HG02973 (cell line): ENCODE results near the gene SLIT1.

ENCODE experiments used
- ATAC-seq: cut with Tn5 transposase; IDR thresholded peaks from one replicate; pipeline ENCODE4 v1.9.1; 2021; ENCODE audit warnings: moderate library complexity; ENCODE audit not compliant: unreplicated experiment

The SLIT1 gene

DNA sequence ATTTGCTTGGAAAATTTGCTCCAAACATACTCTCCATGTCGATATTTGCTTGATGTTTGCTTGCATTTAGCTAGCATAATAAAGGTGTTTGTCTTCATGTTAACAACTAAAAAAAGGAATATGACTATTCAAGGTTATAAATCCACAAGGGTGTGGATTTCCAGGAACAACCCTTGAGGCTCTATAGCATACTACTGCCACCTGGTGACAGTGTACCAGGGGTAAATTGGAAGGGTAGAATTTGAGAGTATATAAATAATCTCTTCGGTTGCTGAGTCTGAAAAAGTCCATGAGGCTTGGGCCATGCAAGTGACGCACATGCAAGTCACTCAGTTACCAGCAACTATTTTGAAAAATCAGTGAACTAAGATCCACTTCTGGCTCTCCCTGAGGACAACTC is 68.4 kb downstream of the SLIT1 start:
- ATAC-seq = no peak

DNA sequence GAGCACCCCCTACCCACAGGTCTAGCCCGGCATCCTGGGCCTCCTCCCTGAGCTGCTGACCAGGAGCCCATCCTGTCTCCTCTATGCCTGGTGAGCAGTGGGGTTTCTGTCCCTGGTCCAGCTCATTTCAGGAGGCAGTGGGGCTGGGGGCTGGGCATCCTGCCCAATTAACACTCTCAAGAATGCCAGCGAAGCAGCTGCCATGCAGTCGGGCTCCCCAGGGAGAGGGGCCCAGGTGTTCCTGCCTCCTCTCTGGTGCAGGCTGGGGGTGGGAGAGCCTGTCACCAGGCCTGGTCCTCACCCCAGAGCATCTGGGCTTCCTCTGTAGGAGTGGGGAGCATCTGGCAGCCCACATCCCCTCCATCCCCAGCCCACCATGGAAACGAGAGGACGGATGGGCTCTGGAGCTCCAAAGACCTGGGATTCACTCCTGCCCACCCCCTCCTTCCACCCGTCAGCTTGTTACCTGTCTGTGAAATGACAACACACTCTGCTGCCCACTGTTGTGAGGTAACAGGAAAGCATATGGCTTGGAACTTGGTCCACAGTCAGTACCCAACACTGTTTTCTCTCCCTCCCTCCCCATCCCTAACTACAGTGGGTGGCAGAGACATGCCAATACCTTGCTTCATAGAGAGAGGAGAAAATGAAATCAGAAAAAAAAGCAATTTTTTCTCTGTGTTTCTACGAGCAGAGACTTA is 69.1 kb downstream of the SLIT1 start:
- no peak for ATAC-seq

DNA sequence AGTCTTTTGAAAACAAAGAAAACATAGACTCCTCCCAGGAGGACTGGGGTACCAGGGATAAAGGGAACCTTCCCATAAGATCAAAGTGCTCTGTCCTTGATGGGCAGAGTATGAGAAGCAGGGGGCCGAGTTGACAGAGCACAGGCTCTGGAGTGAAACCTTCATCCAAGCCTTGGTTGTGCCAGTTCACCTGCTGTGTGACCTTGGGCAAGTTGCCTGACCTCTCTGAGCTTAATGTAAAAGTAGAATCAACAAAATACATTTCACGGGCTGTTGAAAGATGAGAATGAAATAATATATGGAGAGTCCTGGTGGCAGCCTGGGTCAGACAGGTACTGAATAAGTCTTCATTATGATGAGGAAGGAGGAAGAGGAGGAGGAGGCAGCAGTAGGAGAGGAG is 69.9 kb downstream of the SLIT1 start:
- no peak for ATAC-seq

DNA sequence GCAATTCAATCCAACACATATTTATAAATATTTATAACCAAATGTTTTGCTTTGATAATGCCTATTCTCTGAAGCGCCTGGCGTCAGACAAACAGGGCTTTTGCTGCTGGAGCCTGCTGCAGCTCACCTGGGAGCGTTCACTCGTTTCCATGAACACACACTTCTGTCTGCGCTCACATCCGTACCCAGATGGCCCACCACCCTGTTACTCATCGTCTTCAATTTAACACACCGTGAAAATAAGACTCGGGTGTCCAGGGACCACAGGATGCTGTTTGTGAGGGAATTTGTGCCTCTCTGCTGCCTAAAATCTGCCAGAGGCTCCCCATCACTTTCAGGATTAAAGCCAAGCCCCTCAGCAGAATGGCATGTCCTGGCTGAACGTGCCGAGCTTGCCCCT is 74.1 kb downstream of the SLIT1 start:
- ATAC-seq = no peak

DNA sequence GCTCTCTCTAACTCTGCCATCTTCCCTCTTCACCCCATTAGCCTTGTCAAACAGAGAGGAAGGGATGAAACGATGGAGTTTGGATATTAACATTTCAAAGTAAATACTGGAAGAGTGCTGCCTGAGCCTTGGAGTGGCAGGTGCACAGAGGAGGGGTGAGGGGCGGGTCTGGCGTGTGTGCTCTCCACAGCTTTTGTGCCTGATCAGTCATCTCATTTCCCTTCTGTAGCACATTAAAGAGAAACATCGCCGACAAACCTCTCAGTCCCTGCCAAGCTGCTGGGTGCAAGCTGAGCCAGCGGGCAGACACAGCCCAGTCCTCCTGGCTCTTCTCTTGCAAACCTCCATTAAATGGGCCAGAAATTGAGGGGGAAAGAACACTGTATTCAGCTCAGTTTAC is 76.2 kb downstream of the SLIT1 start:
- no peak for ATAC-seq

DNA sequence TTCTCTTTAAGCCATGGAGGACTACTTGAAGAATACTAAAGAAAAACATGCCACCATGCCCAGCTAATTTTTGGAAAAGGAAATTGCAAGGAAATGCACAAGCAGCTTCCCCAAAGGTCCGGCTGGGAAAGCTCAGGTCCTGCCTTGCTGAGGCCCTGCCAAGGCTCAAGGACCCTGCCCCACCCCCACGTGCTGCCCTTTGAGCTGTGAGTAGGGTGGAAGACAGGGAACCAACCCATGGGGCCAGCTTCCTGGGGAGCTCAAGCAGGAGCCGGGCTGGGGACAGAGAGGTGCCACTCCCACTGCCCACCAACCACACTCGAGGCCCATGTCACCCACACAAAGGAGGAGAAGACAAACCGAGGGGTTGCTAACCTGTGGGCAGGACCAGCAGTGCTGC is 78.2 kb downstream of the SLIT1 start:
- ATAC-seq = no peak

DNA sequence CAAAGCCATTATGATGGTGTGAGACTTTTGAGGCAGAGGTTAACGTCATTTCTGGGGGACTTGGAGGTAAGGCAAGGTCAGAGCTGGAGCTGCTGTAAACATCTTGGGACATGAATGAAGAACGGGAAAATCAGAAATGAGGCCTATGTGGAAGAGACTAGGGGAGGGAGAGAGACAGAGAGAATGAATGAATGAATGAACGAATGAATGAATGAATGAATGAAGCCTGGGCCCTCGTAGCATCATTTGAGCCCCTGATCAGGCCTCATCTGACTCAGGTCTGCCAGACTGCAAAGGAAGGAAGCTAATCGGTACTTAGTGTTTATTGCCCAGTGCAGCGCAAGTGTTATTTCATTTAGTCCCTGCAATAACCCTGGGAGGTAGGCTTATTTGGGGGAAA is 79.6 kb downstream of the SLIT1 start:
- ATAC-seq = no peak

DNA sequence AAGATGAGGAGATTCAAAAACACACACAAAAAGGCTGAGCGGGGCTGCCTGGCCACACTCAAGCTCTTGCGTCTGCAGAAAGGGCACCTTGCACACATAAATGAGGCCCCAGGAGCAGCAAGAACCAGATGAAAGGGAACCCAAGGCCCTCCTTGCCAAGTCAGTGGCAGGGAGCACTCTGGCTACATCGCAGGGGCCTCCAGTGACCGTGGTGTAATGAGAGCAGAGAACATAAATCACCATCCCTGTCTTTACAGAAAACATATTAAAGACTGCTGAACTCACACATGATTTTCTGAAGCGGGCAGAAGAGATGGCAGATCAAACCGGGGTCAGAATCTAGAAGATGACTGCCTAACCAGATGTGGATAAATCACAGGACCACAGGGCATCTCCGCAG is 80.5 kb downstream of the SLIT1 start:
- ATAC-seq = no peak

DNA sequence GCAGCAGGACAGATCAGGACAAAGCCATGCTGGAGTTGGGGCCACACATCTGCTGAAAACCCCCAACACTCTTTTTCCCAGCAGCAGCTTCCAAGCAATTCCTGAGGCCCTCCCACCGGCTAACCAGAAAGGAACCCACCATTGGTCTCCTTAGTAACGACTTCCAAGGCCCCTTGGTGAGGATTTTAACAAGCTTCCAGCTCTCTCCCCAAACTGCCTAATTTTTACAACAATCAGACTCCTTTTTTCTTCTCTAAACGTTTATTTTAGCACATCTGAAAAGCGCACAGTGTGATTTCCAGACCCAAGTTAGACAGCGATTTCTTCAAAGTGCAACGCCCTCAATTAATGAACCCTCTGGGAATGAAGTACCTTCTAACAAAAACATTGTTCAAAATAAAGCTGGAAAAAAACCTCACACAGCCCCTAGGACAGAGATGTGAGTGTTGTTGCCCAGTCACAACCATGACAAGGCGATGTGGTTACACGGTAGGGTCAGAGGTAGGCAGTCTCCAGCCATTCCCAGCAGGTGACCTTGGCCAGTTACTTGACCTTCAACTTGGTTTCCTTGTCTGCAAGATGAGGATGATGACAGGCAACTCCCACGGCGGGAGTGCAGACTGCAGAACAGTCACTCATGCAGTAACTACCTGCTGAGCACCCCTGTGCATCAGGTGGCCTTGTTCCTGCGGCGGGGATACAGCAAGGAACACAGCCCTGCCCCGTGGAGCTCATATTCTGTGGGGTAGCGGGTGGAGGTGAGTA is 82.3 kb downstream of the SLIT1 start:
- no peak for ATAC-seq

DNA sequence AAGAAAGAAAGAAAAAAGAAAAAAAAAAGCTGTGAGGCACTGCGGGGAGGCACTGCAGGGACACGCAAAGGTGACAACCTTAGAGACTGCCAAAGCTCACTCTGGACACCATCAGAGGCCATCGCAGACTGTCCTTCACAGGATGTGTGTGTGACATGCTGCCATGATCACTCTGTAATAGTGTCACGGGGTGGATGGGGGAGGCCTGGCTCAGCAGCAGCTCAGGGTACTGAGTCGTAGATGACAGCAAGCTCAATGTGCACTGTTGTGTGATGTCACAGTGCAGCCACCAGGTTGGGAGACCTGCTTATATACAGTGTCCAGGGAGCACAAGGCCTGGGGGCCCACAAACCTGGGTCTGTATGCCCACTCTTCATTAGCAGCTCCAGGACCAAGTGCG is 83.3 kb downstream of the SLIT1 start:
- ATAC-seq = no peak

DNA sequence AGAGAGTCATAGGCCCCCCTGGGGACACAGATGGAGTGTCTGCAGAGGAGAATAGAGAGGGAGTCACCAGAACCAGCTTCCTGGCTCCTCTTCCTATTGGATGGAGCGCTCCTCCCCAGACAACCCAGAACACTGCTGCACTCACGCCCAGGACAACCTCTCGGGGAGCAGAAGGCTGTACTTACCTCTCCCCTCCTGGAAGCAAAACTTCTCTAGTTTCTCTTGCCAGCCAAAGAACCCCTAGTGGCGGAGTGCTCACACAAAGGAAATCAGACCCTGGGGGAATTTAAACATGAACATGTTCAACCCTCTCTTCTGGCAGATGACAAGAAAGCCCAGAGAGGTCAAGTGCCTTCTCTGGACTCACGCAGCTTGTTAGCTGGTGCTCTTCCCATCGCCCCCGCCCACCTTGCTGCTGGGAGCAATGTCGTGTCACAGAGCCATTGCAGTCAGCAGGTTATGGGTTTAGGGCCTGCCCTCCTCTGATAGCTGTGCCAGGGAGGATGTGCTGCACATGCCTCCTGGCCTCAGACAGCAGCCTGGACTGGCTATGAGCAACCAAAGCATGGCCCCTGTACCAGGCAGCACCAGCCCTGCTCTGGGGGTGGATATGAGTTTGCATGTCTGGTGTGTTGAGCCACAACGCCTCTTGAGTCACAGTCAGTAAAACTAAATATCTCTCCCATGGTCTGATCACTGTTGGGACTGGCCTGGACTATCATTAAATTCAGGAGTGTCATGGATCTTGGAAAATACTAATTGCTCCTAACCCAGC is 84.4 kb downstream of the SLIT1 start:
- no peak for ATAC-seq

DNA sequence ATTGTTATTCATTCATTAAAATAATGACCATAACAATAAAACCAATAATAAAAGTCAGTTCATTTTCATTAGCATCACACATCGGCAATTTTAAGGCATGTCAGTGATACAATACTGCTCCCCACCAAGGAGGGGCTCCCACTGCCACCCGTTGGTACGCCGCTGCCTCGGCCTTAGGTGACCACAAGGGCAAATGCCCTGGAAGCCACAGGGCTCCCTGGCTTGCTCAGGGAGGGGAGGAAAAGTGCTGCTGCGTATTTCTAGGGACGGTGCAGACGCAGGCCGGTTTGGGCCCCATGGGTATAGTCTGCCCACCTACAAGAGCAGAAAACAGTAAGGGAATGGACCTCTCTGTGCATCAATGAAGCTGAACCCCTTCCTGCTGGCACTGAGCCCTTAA is 85.1 kb downstream of the SLIT1 start:
- ATAC-seq = no peak

DNA sequence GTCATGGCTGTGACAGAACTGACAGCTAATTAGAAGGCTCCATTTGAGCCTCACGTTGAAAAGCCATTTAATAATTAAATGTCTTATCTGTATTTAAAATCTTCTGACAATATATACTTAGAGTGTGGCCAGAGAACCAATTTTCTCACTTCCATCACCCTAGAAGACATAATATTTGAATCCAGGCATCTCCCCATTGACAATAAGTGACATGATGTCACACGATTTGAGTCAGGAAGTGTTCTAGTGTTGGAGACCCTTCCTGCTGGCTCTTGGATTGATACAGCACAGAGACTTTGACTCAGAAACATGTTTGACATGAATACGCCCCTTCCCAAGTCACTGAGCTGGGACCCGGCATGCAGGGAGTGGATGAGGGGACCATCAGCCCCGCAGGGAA is 85.9 kb downstream of the SLIT1 start:
- ATAC-seq = no peak

DNA sequence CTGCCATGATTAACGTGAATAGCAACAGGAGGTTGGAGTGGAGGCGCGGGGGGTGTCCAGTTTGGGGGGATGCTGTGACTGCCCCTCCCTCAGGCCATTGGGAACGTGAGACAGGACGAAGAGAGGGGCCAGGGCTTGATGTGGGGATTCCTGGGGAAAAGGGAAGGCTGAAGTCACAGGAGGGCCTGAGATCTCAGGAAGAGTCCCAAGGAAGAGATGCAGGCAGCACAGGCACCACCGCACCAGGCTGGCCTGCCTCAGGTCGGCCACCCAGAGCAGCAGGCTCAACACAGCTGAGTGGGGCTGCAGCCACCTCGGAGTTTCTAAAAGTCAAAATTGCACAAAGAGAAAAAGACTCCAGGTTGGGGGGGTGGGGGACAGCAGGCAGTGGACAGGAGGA is 86.7 kb downstream of the SLIT1 start:
- no peak for ATAC-seq

DNA sequence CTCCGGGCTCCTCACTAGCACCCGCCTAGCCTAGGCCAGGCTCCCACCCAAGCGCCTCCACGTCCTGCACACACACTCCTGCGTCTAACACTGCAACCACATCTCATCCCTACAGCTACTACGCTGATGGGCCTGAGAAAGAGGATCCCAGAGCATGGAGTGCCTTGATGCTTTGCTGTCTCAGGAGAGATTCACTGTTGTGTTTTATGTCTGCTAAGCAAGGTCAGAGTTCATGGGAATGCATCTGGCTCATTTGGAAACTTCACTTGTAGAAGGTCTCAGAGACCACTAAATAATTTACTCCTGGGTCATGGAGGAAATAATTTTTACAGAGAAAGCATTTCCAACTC is 88.7 kb downstream of the SLIT1 start:
- no peak for ATAC-seq

DNA sequence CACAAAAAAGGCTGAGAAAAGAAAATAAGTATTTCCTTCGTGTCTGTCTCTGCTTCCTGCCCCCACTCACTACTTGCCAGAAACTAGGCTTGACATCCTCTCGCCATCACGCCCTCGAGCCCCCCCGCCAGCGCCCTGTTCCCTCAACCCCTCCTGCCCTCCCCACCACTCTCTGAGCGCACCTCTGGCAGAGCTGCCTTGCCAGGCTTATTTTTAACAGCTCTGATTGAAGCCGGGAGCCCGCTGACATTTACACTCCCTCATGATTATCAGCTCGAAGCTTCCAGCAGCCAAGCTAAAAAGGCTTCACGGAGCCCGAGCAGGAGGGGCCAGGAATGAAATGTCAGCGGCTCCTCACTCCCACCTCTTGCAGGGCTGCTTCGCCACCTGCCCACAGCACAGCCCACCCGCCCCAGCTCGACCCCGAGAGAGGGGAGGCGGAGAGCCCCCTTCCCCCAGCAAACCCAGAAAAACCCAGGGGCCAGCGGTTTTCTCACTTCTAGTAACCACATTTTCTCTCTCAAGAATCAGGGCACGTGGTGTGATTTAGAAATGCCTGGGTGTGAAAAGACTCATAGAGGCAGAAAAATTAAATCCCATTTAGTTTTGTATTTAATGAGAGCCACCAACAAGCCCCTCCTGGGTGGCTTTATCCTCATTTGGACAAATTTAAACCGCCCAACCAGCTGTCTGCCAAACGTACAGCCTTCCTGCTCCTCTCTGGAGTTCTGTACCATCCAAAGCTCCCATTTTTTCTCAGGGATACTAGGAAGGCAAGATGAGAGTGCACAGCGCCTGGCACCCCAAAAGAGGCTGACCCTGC is 89.3 kb downstream of the SLIT1 start:
- no peak for ATAC-seq

DNA sequence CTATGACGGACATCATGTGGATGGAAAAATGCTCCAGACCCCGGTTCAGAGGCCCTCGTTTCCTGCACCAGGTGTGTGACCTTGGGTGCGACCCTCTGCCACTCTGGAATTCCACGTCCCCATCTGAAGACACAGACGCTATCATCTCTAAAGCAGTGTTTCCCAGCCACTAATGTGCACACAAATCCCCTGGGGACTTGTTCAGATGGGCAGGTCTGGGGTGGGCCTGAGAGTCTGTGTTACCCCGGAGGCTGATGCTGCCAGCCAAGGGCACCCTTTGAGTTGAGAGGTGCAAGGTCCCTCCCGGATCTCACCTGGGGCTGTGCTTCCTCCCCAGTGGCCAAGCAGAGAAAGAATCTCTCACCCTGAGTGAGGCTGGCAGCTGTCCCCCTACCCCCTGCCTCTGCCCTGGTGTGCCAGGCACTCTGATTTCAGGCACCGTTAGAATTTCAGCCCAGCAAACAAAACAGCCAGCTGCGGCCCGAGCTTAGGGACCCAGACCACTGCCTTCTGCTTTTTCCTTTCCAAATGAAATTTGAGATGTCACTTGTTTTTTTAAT is 90.0 kb downstream of the SLIT1 start:
- no peak for ATAC-seq

DNA sequence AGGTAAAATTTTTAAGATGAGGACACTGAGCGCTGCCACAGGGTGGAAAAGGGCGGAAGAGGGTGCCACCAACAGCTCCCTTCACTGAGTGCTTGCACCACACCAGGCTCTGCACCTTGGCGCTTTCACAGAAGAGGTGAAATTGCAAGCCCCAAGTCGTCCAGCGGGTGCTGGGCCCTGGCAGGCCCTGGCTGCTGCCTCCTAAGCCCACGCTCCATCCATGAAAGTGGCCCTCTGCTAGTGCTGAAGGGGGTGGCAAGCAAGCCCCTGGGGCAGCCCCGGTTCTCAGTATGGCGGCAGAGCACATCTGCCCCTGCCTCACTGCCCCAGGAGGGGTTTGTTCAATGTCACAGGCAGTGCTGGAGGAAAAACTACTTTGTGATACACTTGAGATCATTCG is 95.1 kb downstream of the SLIT1 start:
- ATAC-seq = no peak

DNA sequence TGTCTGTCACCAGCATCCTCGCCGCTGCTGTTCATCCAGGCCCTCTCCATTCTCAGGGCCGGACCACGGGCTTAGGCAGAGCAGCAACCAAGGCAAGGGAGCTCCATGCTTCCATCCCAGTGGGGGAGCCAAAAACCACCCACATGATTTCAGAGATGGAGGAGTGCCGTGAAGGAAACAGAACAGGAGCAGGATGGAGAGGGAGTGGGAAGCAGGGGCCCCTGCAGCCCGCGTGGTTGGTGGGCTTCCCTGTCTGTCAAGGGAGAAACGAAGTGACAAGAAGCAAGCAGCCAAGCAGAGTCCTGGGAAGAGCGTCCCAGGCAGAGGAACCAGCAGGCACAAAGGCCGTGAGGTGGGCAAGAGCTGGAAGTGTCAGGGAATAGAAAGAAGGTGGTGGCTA is 95.7 kb downstream of the SLIT1 start:
- no peak for ATAC-seq

DNA sequence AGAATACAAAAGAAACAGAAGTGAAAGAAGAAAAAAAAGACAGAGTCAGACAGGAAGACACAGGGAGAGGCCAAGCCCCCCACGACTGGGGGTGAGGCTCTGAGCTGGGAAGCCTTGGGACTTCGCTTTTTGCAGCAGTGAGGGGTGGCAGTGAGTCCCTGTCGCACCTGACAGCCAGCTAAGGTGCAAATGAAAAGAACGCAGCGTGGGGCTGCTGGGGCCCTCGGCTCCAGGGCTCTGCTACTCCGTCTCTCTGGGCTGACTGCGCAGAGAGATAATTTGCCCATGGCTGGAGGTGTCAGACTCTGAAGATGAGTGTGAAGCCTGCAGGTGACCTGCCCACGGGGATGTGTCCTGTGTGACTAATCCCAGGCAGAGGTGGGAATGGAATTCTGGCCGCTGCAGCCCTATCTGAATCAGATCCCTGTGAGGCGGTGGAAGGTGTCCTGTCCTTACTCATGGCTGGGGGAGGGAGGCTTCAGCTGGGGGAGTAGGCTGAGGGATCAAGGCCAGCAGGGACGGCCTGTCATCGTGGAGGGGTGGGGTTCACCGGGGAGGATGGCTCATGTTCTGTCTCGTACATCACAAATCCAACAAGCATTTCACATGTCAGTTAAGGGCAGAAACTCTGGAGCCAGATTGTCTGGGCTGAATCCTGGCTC is 96.4 kb downstream of the SLIT1 start:
- ATAC-seq = no peak
